Measurements from ENCODE around the gene CTAG1A. TPM values are rescaled to one million over a fixed set of nuclear protein-coding genes. Genes with fewer than 3 reads are reported as not detected.

Gene CTAG1A
- total and polyA plus RNA-seq, 2 donors (not counting 1 experiment from before 2014, with no cell fraction given) = not detected

- POLR2A ChIA-PET = no interaction called here
- Histone ChIP-seq H3K9ac (ENCODE audit: low read length) (no peak overlapping the region), H3K36me3 (replicated peaks in 1 of 2; ENCODE audit: control extremely low read depth in 1 of 2, control insufficient read depth in 1 of 2, extremely low read depth in 1 of 2, insufficient read depth in 2 of 2, low read length in 1 of 2) (no peaks in the 10 kb centered on the region), H3K4me2 (replicated peaks; ENCODE audit: low read depth, low read length, poor library complexity, severe bottlenecking) (no peak overlapping the region), H4K20me1 (ENCODE audit: control insufficient read depth, insufficient read depth, low read length, poor library complexity, severe bottlenecking) (no peaks in the 10 kb centered on the region), H3K79me2 (ENCODE audit: control insufficient read depth, insufficient read depth, low read length) (no peaks in the 10 kb centered on the region), H3K9me3 (ENCODE audit: control extremely low read depth in 1 of 3, control insufficient read depth in 2 of 3, insufficient read depth in 1 of 3, low read length in 2 of 3) (peaks cover 0 to 11% (median 0%) of the 10 kb centered on the region in 3 donors), H3K27me3 (replicated peaks in 1 of 4; ENCODE audit: control extremely low read depth in 1 of 4, control insufficient read depth in 3 of 4, insufficient read depth in 4 of 4, low read length in 3 of 4) (no peaks in the 10 kb centered on the region), H3K27ac (ENCODE audit: low read length in 2 of 2) (no peak overlapping the region), H2AFZ (ENCODE audit: insufficient read depth, low read depth, low read length, poor library complexity, severe bottlenecking) (no peak overlapping the region), H3K4me3 (ENCODE audit: control extremely low read depth in 1 of 5, extremely low read depth in 1 of 5, insufficient read depth in 1 of 5, low read depth in 2 of 5, low read length in 4 of 5) (no peak overlapping the region), H3K4me1 (ENCODE audit: control insufficient read depth in 2 of 2, insufficient read depth in 2 of 2, low read length in 2 of 2) (no peaks in the 10 kb centered on the region)
- Mint-ChIP-seq H3K27ac (no peak overlapping the region), H3K4me3 (no peak overlapping the region), H3K4me1 (no peaks in the 10 kb centered on the region), H3K9me3 (ENCODE audit: insufficient read depth) (no peaks in the 10 kb centered on the region), H3K27me3 (peaks cover 12% of the 10 kb centered on the region)
- no peak for DNase-seq
- no peak for ATAC-seq (ENCODE audit: low read depth)
- WGBS (ENCODE audit: insufficient coverage) = 96% methylated on average over 4 of the region's 4 CpGs
- CTCF ChIA-PET = no interaction called here
- intact Hi-C loops (cut with micrococcal nuclease) = no loop called here
- TF ChIP-seq CTCF (IDR thresholded peaks at IDR 0.05) (no peak), EZH2 (IDR thresholded peaks at IDR 0.05; ENCODE audit: borderline replicate concordance, insufficient read depth, low read depth, low read length, poor library complexity, severe bottlenecking) (no peak)
Observed at GRCh38 chrX:154594491-154594890, 9.6 kb downstream of the CTAG1A start.

- Histone ChIP-seq H3K9ac (ENCODE audit: low read length) (no peak overlapping the region), H3K4me3 (ENCODE audit: control extremely low read depth in 1 of 5, extremely low read depth in 1 of 5, insufficient read depth in 1 of 5, low read depth in 2 of 5, low read length in 4 of 5) (no peak overlapping the region), H3K27ac (ENCODE audit: low read length in 2 of 2) (no peak overlapping the region), H3K27me3 (replicated peaks in 1 of 4; ENCODE audit: control extremely low read depth in 1 of 4, control insufficient read depth in 3 of 4, insufficient read depth in 4 of 4, low read length in 3 of 4) (no peaks in the 10 kb centered on the region), H3K36me3 (replicated peaks in 1 of 2; ENCODE audit: control extremely low read depth in 1 of 2, control insufficient read depth in 1 of 2, extremely low read depth in 1 of 2, insufficient read depth in 2 of 2, low read length in 1 of 2) (no peaks in the 10 kb centered on the region), H3K4me1 (ENCODE audit: control insufficient read depth in 2 of 2, insufficient read depth in 2 of 2, low read length in 2 of 2) (no peaks in the 10 kb centered on the region), H2AFZ (ENCODE audit: insufficient read depth, low read depth, low read length, poor library complexity, severe bottlenecking) (no peak overlapping the region), H3K9me3 (ENCODE audit: control extremely low read depth in 1 of 3, control insufficient read depth in 2 of 3, insufficient read depth in 1 of 3, low read length in 2 of 3) (peaks cover 0 to 11% (median 0%) of the 10 kb centered on the region in 3 donors), H3K4me2 (replicated peaks; ENCODE audit: low read depth, low read length, poor library complexity, severe bottlenecking) (no peak overlapping the region), H3K79me2 (ENCODE audit: control insufficient read depth, insufficient read depth, low read length) (no peaks in the 10 kb centered on the region), H4K20me1 (ENCODE audit: control insufficient read depth, insufficient read depth, low read length, poor library complexity, severe bottlenecking) (no peaks in the 10 kb centered on the region)
- Mint-ChIP-seq H3K4me3 (no peak overlapping the region), H3K27me3 (peaks cover 12% of the 10 kb centered on the region), H3K27ac (no peak overlapping the region), H3K9me3 (ENCODE audit: insufficient read depth) (no peaks in the 10 kb centered on the region), H3K4me1 (no peaks in the 10 kb centered on the region)
- no peak for DNase-seq
- no CpG with 5 or more reads among the region's 2 CpGs for WGBS (ENCODE audit: insufficient coverage)
- no peak for ATAC-seq (ENCODE audit: low read depth)
- ChIA-PET CTCF (no interaction called here), POLR2A (no interaction called here)
- TF ChIP-seq CTCF (IDR thresholded peaks at IDR 0.05) = no peak
- no peak for TF ChIP-seq EZH2 (IDR thresholded peaks at IDR 0.05; ENCODE audit: borderline replicate concordance, insufficient read depth, low read depth, low read length, poor library complexity, severe bottlenecking)
- intact Hi-C loops (cut with micrococcal nuclease) = no loop called here
Observed at GRCh38 chrX:154595559-154596249, 10.8 kb downstream of the CTAG1A start.

Measured in B cell (primary cell).